Measurements from ENCODE around the gene KAZN. TPM values are rescaled to one million over a fixed set of nuclear protein-coding genes. Genes with fewer than 3 reads are reported as not detected.

Gene KAZN
- polyA plus RNA-seq, 2 of the 4 experiments (the other 2 are of a cell fraction): 1.3 to 1.9 TPM

GRCh38 chr1:14999441-14999840 lies 401.0 kb downstream of the KAZN start:
- ATAC-seq (no peak), DNase-seq (ENCODE audit: low read depth in 1 of 2, low spot score in 1 of 2) (no peak), FAIRE-seq (no peak)
- WGBS (ENCODE audit: missing lambda C conversion rate): 91% methylated on average over 8 of the region's 10 CpGs
- no peaks in the 10 kb centered on the region for H3K9me3 ChIP-seq
- no peak overlapping the region for H3K27ac ChIP-seq
- no peak overlapping the region for H3K4me3 ChIP-seq
- ChIA-PET POLR2A (no interaction called here), CTCF (no interaction called here)
- TF ChIP-seq NR3C1 (IDR thresholded peaks at IDR 0.05): no peak
- no peak for TF ChIP-seq KDM5A (IDR thresholded peaks at IDR 0.05)
- TF ChIP-seq NPAS2 (CRISPR knock-in tag; IDR thresholded peaks at IDR 0.05; ENCODE audit: borderline replicate concordance): no peak
- no peak for TF ChIP-seq HES2 (IDR thresholded peaks at IDR 0.05)
- TF ChIP-seq EP300 (IDR thresholded peaks at IDR 0.05): no peak
- TF ChIP-seq EHF (CRISPR knock-in tag; IDR thresholded peaks at IDR 0.05): no peak
- TF ChIP-seq FOSL2 (IDR thresholded peaks at IDR 0.05): no peak
- no peak for TF ChIP-seq FOSL2 (CRISPR knock-in tag; IDR thresholded peaks at IDR 0.05)
- no peak for TF ChIP-seq CHD4 (IDR thresholded peaks at IDR 0.05; ENCODE audit: borderline replicate concordance)
- TF ChIP-seq HOXA7 (CRISPR knock-in tag; IDR thresholded peaks at IDR 0.05): no peak
- no peak for TF ChIP-seq RCOR1 (IDR thresholded peaks at IDR 0.05; ENCODE audit: low read depth, low read length)
- TF ChIP-seq EHMT2 (IDR thresholded peaks at IDR 0.05; ENCODE audit: low read depth): no peak
- no peak for TF ChIP-seq JUN (IDR thresholded peaks at IDR 0.05)
- H3K4me2 ChIP-seq: no peak overlapping the region
- peaks cover 4% of the 10 kb centered on the region; the same call in 2 of the 3 replicates for H3K4me1 ChIP-seq

GRCh38 chr1:15000030-15000429 lies 401.5 kb downstream of the KAZN start:
- ChIA-PET CTCF (no interaction called here), POLR2A (no interaction called here)
- H3K4me1 ChIP-seq: peaks cover 10% of the 10 kb centered on the region; the same call in 2 of the 3 replicates
- no peak overlapping the region for H3K4me3 ChIP-seq
- DNase-seq (ENCODE audit: low read depth in 1 of 2, low spot score in 1 of 2): no peak
- TF ChIP-seq SREBF2 (IDR thresholded peaks at IDR 0.05) (no peak), HMGXB4 (CRISPR knock-in tag; IDR thresholded peaks at IDR 0.05; ENCODE audit: borderline replicate concordance) (no peak), EHF (CRISPR knock-in tag; IDR thresholded peaks at IDR 0.05) (no peak)
- no peak for ATAC-seq
- H3K27ac ChIP-seq: no peak overlapping the region
- H3K4me2 ChIP-seq: no peak overlapping the region
- no peaks in the 10 kb centered on the region for H3K9me3 ChIP-seq
- no peak for FAIRE-seq
- 70% methylated on average over 4 of the region's 4 CpGs for WGBS (ENCODE audit: missing lambda C conversion rate)

GRCh38 chr1:15000671-15001070 lies 402.2 kb downstream of the KAZN start:
- CTCF ChIA-PET: no interaction called here
- 84% methylated on average over 9 of the region's 9 CpGs for WGBS (ENCODE audit: missing lambda C conversion rate)
- no peak overlapping the region for H3K4me2 ChIP-seq
- H3K27ac ChIP-seq: no peak overlapping the region
- no peak overlapping the region for H3K4me3 ChIP-seq
- POLR2A ChIA-PET: no interaction called here
- no peaks in the 10 kb centered on the region for H3K9me3 ChIP-seq
- FAIRE-seq (no peak), DNase-seq (ENCODE audit: low read depth in 1 of 2, low spot score in 1 of 2) (no peak), ATAC-seq (no peak)
- H3K4me1 ChIP-seq: peaks cover 11% of the 10 kb centered on the region; the same call in 2 of the 3 replicates
- TF ChIP-seq TP53 (CRISPR knock-in tag; IDR thresholded peaks at IDR 0.05) (no peak), BHLHE40 (IDR thresholded peaks at IDR 0.05; ENCODE audit: low read depth, low read length) (no peak), EP300 (IDR thresholded peaks at IDR 0.05) (no peak), ZC3H11A (IDR thresholded peaks at IDR 0.05) (no peak), MAZ (IDR thresholded peaks at IDR 0.05; ENCODE audit: borderline replicate concordance, low read depth, low read length) (no peak), GATA3 (IDR thresholded peaks at IDR 0.05; ENCODE audit: borderline replicate concordance) (no peak), PHF8 (IDR thresholded peaks at IDR 0.05; ENCODE audit: borderline replicate concordance, low read depth) (no peak), ESRRA (IDR thresholded peaks at IDR 0.05; ENCODE audit: borderline replicate concordance, low read length) (no peak), REST (IDR thresholded peaks at IDR 0.05) (no peak), KDM1A (IDR thresholded peaks at IDR 0.05; ENCODE audit: low read depth) (no peak), ZFP36 (IDR thresholded peaks at IDR 0.05; ENCODE audit: borderline replicate concordance, partially characterized antibody) (no peak), RNF2 (IDR thresholded peaks at IDR 0.05; ENCODE audit: borderline replicate concordance, low read depth) (no peak), TFCP2L1 (CRISPR knock-in tag; IDR thresholded peaks at IDR 0.05) (no peak), SMC3 (IDR thresholded peaks at IDR 0.05) (no peak), FOXS1 (CRISPR knock-in tag; IDR thresholded peaks at IDR 0.05) (no peak), E2F6 (IDR thresholded peaks at IDR 0.05; ENCODE audit: borderline replicate concordance, low read depth) (no peak), ZNF302 (CRISPR knock-in tag; IDR thresholded peaks at IDR 0.05) (no peak)

All from A549 (cell line).